HG03135 (cell line): ENCODE data around the gene DCAF15.
"Not testable (repeated sequence)": the region's sequence is repeated elsewhere in the genome, so short reads cannot be mapped to it uniquely, and the experiment has no call there.

ENCODE experiments used
- ATAC-seq: cut with Tn5 transposase; IDR thresholded peaks from one replicate; pipeline ENCODE4 v1.9.1; 2021; ENCODE audit warnings: mild to moderate bottlenecking, moderate library complexity; ENCODE audit not compliant: unreplicated experiment

Gene DCAF15

GRCh38 chr19:13973479-13973878, 21.2 kb downstream of the DCAF15 start:
- not testable (repeated sequence) for ATAC-seq

DNA sequence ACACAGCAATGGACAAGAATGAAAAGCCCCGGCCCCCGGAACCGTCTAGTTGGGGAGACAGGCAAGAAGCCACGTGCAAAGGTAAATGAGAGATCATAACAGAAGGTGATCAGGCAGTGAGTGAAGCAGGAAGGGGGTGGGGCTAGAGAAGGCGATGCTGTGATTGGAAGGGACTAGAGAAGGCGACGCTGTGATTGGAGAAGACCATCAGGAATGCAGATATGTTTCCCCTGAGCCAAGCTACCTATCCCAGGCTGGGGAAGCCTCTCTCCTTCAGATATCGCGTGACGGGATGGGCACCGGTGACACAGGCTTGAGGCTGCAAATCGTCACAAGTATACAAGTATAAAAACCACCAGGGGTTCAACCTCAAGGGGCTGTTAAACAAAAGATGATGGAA, 21.8 kb downstream of the DCAF15 start:
- no peak for ATAC-seq

DNA sequence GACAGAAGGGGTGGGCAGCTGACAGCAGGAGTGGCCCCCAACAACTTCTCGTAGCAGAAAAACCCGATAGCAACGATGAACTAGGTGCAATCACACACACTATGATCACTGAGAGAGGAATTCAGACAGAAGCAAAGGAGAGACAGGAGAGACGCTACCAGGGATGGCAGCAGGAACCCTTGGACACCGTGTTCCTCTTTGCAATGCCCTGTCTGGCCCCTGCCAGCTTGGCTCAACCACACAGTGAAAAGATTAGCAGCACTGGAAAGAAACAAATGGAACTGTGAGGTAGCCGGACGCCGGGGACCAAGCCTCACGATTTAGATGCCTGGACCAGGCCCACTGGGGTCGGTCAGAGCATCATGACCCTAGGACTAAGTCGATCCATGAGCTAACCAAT, 23.6 kb downstream of the DCAF15 start:
- ATAC-seq = no peak

- no peak for ATAC-seq
Measured at GRCh38 chr19:13976446-13976845, 24.1 kb downstream of the DCAF15 start.

GRCh38 chr19:13977803-13978202, 25.5 kb downstream of the DCAF15 start:
- ATAC-seq = no peak

- ATAC-seq = no peak
Measured at GRCh38 chr19:13978351-13979243, 26.3 kb downstream of the DCAF15 start.

- no peak for ATAC-seq
Measured at GRCh38 chr19:13979244-13979615, 26.9 kb downstream of the DCAF15 start.

GRCh38 chr19:13979686-13980085, 27.4 kb downstream of the DCAF15 start:
- no peak for ATAC-seq

DNA sequence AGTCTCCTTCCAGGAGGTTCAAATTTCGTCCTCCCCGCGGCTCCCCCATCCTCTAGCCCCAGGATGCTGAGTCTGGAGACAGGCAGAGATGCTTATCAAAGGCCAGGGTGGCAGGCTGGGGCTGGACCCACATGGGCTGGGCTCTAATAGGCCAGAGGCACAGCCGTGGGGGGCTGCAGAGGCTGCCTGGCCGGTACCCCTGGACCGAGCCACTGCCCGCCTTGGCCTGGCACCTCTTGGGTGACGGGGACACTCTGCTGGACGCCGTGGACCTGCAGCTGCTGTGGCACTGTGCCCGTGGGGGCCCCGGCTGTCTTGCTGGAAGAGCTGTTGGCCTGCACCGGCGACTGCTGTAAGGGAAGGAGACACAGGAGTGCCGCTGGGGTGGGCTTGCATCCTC, 28.0 kb downstream of the DCAF15 start:
- no peak for ATAC-seq

- ATAC-seq = no peak
Measured at GRCh38 chr19:13981021-13981420, 28.7 kb downstream of the DCAF15 start.

DNA sequence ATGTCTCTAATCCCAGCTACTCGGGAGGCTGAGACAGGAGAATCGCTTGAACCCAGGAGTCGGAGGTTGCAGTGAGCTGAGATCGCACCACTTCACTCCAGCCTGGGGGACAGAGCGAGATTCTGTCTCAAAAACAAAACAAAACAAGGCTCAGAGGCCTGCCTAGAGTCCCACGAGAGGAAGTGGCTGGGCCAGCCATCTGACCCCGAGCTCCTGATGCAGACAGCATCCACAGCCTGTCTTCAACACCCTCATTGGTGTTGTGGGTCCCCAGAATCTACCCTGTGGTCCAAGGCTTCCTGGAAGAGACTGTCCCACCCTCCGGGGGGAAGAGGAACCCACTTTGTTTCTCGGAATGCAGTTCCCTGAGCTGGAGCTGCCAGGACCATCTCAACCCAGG, 29.2 kb downstream of the DCAF15 start:
- ATAC-seq = no peak

- ATAC-seq = no peak
Measured at GRCh38 chr19:13981988-13982501, 29.7 kb downstream of the DCAF15 start.

GRCh38 chr19:13982773-13983172, 30.5 kb downstream of the DCAF15 start:
- ATAC-seq = no peak

DNA sequence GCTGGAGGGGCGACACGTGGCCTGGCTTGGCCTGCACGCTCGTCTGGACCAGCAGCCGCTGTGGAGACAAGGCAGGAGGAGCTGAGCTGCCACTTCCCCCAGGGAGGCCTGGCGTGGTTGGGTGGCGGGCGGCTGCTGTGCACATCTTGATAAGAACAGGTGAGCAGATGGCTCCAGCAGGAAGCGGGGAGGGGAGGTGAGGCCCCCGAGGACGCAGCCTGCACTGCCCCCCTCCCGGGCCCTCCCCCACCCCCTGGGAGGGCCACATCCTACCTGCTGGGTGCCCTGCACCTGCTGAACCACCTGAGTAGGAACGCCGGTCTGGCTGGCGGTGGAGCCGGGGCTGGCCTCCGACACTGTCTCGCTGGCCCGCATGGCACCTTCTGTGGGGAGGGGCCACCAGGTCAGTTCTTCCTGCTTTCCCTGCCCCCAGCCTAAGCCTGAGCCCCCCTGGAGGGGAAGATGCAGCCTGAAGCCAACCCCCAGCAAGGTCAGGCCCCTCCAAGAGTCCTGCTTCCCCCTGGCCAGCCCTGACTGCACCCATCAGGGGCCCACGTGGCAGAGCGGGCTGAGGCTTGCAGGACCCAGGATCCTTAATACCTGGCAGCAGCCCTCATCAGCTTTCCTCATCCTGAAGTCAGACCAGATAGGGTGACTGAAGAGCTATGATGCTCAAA, 31.0 kb downstream of the DCAF15 start:
- no peak for ATAC-seq

DNA sequence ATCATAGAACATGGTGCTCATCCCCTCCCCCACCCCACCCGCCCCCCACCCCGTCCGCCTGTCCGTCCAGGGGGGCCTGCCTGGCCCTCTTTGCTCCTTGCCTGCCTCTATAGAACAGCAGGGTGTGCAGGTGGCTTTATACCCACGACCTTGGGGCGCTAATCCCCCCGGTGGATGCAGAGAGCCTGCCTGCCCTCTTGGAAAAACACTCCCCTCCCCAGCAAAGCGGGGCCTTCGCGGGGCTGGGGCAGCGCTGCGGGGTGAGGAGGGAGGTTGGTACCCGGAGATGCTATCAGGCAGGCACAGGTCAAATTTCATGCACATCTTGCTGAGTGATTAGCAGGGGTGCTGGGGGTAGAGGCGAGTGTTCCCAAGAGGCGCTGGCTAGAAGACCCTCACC, 31.9 kb downstream of the DCAF15 start:
- no peak for ATAC-seq

GRCh38 chr19:13984875-13985741, 32.8 kb downstream of the DCAF15 start:
- ATAC-seq = no peak

GRCh38 chr19:13985771-13986347, 33.5 kb downstream of the DCAF15 start:
- peak; percentile 4 for ATAC-seq

- peak; percentile 79 for ATAC-seq
Measured at GRCh38 chr19:13986348-13986904, 34.1 kb downstream of the DCAF15 start.

- no peak for ATAC-seq
Measured at GRCh38 chr19:13987101-13987890, 35.0 kb downstream of the DCAF15 start.

DNA sequence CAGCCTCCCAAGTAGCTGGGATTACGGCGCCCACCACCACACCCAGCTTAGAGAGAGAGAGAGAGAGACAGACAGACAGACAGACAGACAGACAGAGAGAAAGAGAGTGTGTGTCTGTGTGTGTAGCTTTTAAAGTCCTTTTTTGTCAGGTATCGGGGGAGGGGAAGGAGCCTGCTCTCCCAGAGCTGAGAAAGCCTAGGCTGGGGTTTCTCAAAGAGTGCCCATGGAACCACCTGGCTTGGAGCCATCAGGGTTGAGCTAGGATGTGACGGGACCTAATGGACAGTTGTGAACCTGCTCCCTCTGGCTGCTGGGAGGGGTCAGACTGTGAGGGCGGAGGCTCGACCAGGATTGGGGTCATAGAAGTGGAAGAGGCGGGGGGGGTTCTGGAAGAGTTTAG, 37.2 kb downstream of the DCAF15 start:
- no peak for ATAC-seq
